ENCODE measurements around the gene CAPZB.
"Not testable (repeated sequence)": the region's sequence is repeated elsewhere in the genome, so short reads cannot be mapped to it uniquely, and the experiment has no call there.

CAPZB gene

GRCh38 chr1:19485362-19486187, at the start of gene CAPZB:
CAPZB (minus strand) TSS chr1:19485539; CDS start chr1:19485438, 101 bp downstream.
- H3K27ac ChIP-seq, result peak within 1 kb of the TSS; percentile 95
- DNase-seq (ENCODE audit: low read depth, low spot score), result peak; percentile 41

- H3K27ac ChIP-seq, result no peak overlapping the region
- DNase-seq (ENCODE audit: low read depth, low spot score), result no peak
These were observed 48.9 kb upstream of the CAPZB start for GRCh38 chr1:19534281-19534680.

GRCh38 chr1:19533626-19534025, 48.3 kb upstream of the CAPZB start:
- no peak overlapping the region for H3K27ac ChIP-seq
- no peak for DNase-seq (ENCODE audit: low read depth, low spot score)

GRCh38 chr1:19532519-19532918, 47.2 kb upstream of the CAPZB start:
- no peak for DNase-seq (ENCODE audit: low read depth, low spot score)
- H3K27ac ChIP-seq, result no peak overlapping the region

GRCh38 chr1:19529664-19530063, 44.3 kb upstream of the CAPZB start:
- no peak for DNase-seq (ENCODE audit: low read depth, low spot score)
- no peak overlapping the region for H3K27ac ChIP-seq

- H3K27ac ChIP-seq, result no peak overlapping the region
- no peak for DNase-seq (ENCODE audit: low read depth, low spot score)
These were observed 43.1 kb upstream of the CAPZB start for GRCh38 chr1:19528438-19528837.

- no peak for DNase-seq (ENCODE audit: low read depth, low spot score)
- no peak overlapping the region for H3K27ac ChIP-seq
These were observed 40.5 kb upstream of the CAPZB start for GRCh38 chr1:19525607-19526545.

GRCh38 chr1:19524791-19525190, 39.5 kb upstream of the CAPZB start:
- DNase-seq (ENCODE audit: low read depth, low spot score), result no peak
- no peak overlapping the region for H3K27ac ChIP-seq

GRCh38 chr1:19522570-19522969, 37.2 kb upstream of the CAPZB start:
- not testable (repeated sequence) for DNase-seq (ENCODE audit: low read depth, low spot score); H3K27ac ChIP-seq

- DNase-seq (ENCODE audit: low read depth, low spot score), result no peak
- no peak overlapping the region for H3K27ac ChIP-seq
These were observed 36.1 kb upstream of the CAPZB start for GRCh38 chr1:19521411-19521810.

GRCh38 chr1:19517017-19517416, 31.7 kb upstream of the CAPZB start:
- no peak overlapping the region for H3K27ac ChIP-seq
- no peak for DNase-seq (ENCODE audit: low read depth, low spot score)

GRCh38 chr1:19515201-19515600, 29.9 kb upstream of the CAPZB start:
- no peak for DNase-seq (ENCODE audit: low read depth, low spot score)
- H3K27ac ChIP-seq, result no peak overlapping the region

- DNase-seq (ENCODE audit: low read depth, low spot score), result no peak
- H3K27ac ChIP-seq, result no peak overlapping the region
These were observed 29.1 kb upstream of the CAPZB start for GRCh38 chr1:19514391-19514831.

GRCh38 chr1:19512545-19512944, 27.2 kb upstream of the CAPZB start:
- H3K27ac ChIP-seq, result no peak overlapping the region
- no peak for DNase-seq (ENCODE audit: low read depth, low spot score)

GRCh38 chr1:19511116-19511515, 25.8 kb upstream of the CAPZB start:
- DNase-seq (ENCODE audit: low read depth, low spot score), result no peak
- H3K27ac ChIP-seq, result no peak overlapping the region

- not testable (repeated sequence) for H3K27ac ChIP-seq; DNase-seq (ENCODE audit: low read depth, low spot score)
These were observed 24.3 kb upstream of the CAPZB start for GRCh38 chr1:19509647-19510046.

GRCh38 chr1:19507516-19507915, 22.2 kb upstream of the CAPZB start:
- DNase-seq (ENCODE audit: low read depth, low spot score), result no peak
- H3K27ac ChIP-seq, result no peak overlapping the region

GRCh38 chr1:19505693-19506457, 20.5 kb upstream of the CAPZB start:
- DNase-seq (ENCODE audit: low read depth, low spot score), result no peak
- no peak overlapping the region for H3K27ac ChIP-seq

GRCh38 chr1:19504796-19505692, 19.7 kb upstream of the CAPZB start:
- H3K27ac ChIP-seq, result no peak overlapping the region
- DNase-seq (ENCODE audit: low read depth, low spot score), result no peak

All from epithelial cell of prostate (primary cell).